Measurements from ENCODE around the gene SGCA. TPM values are rescaled to one million over a fixed set of nuclear protein-coding genes. Genes with fewer than 3 reads are reported as not detected.

The SGCA gene
- total and polyA plus RNA-seq, 9 of the 15 experiments (the other 6 are each of a cell fraction or from before 2014, with no cell fraction given), result not detected

GRCh38 chr17:50148226-50149090, 17.3 kb upstream of the SGCA start (continued):
- peak; percentile 67 to 76; a peak in 3 of 4 replicates for TF ChIP-seq MNT (conservative IDR thresholded peaks at IDR 0.05)
- no peak for TF ChIP-seq ETV5 (CRISPR knock-in tag; IDR thresholded peaks at IDR 0.05; ENCODE audit: low read depth)
- TF ChIP-seq ZBED1 (IDR thresholded peaks at IDR 0.05), result no peak
- TF ChIP-seq PATZ1 (CRISPR knock-in tag; IDR thresholded peaks at IDR 0.05; ENCODE audit: borderline replicate concordance), result no peak
- no peak for TF ChIP-seq HDAC2 (IDR thresholded peaks at IDR 0.05)
- TF ChIP-seq TGIF2 (CRISPR knock-in tag; IDR thresholded peaks at IDR 0.05), result no peak
- TF ChIP-seq ZNF280B (CRISPR knock-in tag; IDR thresholded peaks at IDR 0.05), result no peak
- no peak for TF ChIP-seq LEF1 (IDR thresholded peaks at IDR 0.05)
- TF ChIP-seq MGA (IDR thresholded peaks at IDR 0.05), result no peak
- no peak for TF ChIP-seq ELF2 (CRISPR knock-in tag; IDR thresholded peaks at IDR 0.05)
